ENCODE results near the gene SLC15A2.

- TF ChIP-seq CTCF (IDR thresholded peaks at IDR 0.05 in 8 of 11, conservative IDR thresholded peaks at IDR 0.05 in 3 of 11), result no peak
- TF ChIP-seq POLR2AphosphoS5 (IDR thresholded peaks at IDR 0.05), result no peak
These were observed 67.1 kb downstream of the SLC15A2 start for GRCh38 chr3:121961283-121961682.

Data from spleen (tissue), 7 donors.